Endothelial cell (in vitro differentiated cells): ENCODE data around the gene FSD2. TPM values are rescaled to one million over a fixed set of nuclear protein-coding genes. Genes with fewer than 3 reads are reported as not detected.

Experiments
- DNase-seq: peaks from one replicate; pipeline ENCODE4 v3.0.0; 2021; ENCODE audit warnings: low spot score
- H3K27ac Mint-ChIP-seq: one replicate; pipeline ENCODE4 v1.8.0; 2021; ENCODE audit warnings: mixed read lengths, inconsistent platforms; ENCODE audit not compliant: unreplicated experiment
- H3K27me3 Mint-ChIP-seq: one replicate; pipeline ENCODE4 v1.8.0; 2021; ENCODE audit warnings: mild to moderate bottlenecking, moderate library complexity, mixed read lengths, inconsistent platforms; ENCODE audit not compliant: unreplicated experiment
- H3K36me3 Mint-ChIP-seq: one replicate; pipeline ENCODE4 v1.8.0; 2021; ENCODE audit warnings: mild to moderate bottlenecking, low read depth, mixed read lengths, inconsistent platforms; ENCODE audit not compliant: unreplicated experiment
- H3K4me1 Mint-ChIP-seq: one replicate; pipeline ENCODE4 v1.8.0; 2021; ENCODE audit warnings: mild to moderate bottlenecking, mixed read lengths, inconsistent platforms; ENCODE audit not compliant: unreplicated experiment
- H3K4me3 Mint-ChIP-seq: one replicate; pipeline ENCODE4 v1.8.0; 2021; ENCODE audit warnings: mild to moderate bottlenecking, mixed read lengths, inconsistent platforms; ENCODE audit not compliant: unreplicated experiment
- H3K9me3 Mint-ChIP-seq: one replicate; pipeline ENCODE4 v1.8.0; 2021; ENCODE audit warnings: mixed read lengths, inconsistent platforms; ENCODE audit not compliant: unreplicated experiment
- CTCF ChIP-seq: fragments of 200-600 bp; sonication (generic); IDR thresholded peaks from one replicate; pipeline ENCODE4 v1.5.0; 2021; ENCODE audit warnings: antibody characterized with exemption; ENCODE audit not compliant: unreplicated experiment
- total RNA-seq: library from RNA; stranded (reverse); fragmentation: NEBNext Ultra II Directional; extraction: Animal tissue kit (Norgen Biotek cat#: 25700); gene quantifications from one replicate; pipeline ENCODE4 v1.2.1, GENCODE V29; 2021; ENCODE audit not compliant: unreplicated experiment

FSD2 gene
- total RNA-seq, 1 donor from 2014 or later: not detected

GRCh38 chr15:82726816-82727215 is 79.1 kb downstream of the FSD2 start:
- Mint-ChIP-seq H3K4me3 (no peak overlapping the region), H3K4me1 (no peaks in the 10 kb centered on the region), H3K27ac (no peak overlapping the region), H3K9me3 (no peaks in the 10 kb centered on the region), H3K36me3 (no peaks in the 10 kb centered on the region), H3K27me3 (no peaks in the 10 kb centered on the region)
- DNase-seq: no peak
- no peak for TF ChIP-seq CTCF

GRCh38 chr15:82715003-82715402 is 90.9 kb downstream of the FSD2 start:
- H3K4me1 Mint-ChIP-seq: peaks cover 5% of the 10 kb centered on the region
- no peak overlapping the region for H3K4me3 Mint-ChIP-seq
- H3K27ac Mint-ChIP-seq: no peak overlapping the region
- no peaks in the 10 kb centered on the region for H3K36me3 Mint-ChIP-seq
- no peak for TF ChIP-seq CTCF
- peaks cover 4% of the 10 kb centered on the region for H3K27me3 Mint-ChIP-seq
- no peaks in the 10 kb centered on the region for H3K9me3 Mint-ChIP-seq
- no peak for DNase-seq

DNA sequence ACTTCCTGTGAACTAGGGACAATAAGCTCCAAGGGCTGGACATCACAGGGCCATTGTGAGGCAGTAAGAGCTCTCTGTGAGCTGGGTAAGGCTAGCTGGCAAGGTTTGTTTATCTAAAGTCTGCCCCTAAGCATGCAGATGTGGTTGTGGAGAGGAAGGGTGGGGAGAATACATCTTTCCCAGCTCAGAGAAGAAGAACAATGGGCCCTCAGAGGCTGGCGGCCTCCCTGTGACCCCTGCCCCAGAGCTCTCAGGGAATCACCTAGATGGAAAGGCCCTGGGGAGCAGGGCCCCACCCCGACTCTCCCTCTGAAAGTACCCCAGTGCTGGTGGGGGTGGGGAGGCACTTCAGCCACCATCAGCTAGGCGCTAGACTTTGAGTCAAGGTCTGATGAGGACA is 91.9 kb downstream of the FSD2 start:
- no peaks in the 10 kb centered on the region for H3K36me3 Mint-ChIP-seq
- no peak overlapping the region for H3K4me3 Mint-ChIP-seq
- H3K27me3 Mint-ChIP-seq: peaks cover 4% of the 10 kb centered on the region
- H3K9me3 Mint-ChIP-seq: no peaks in the 10 kb centered on the region
- DNase-seq: no peak
- no peak overlapping the region for H3K27ac Mint-ChIP-seq
- TF ChIP-seq CTCF: no peak
- peaks cover 5% of the 10 kb centered on the region for H3K4me1 Mint-ChIP-seq

- H3K27me3 Mint-ChIP-seq: peaks cover 4% of the 10 kb centered on the region
- no peak for TF ChIP-seq CTCF
- H3K27ac Mint-ChIP-seq: no peak overlapping the region
- H3K36me3 Mint-ChIP-seq: no peaks in the 10 kb centered on the region
- peaks cover 5% of the 10 kb centered on the region for H3K4me1 Mint-ChIP-seq
- H3K4me3 Mint-ChIP-seq: no peak overlapping the region
- no peak for DNase-seq
- H3K9me3 Mint-ChIP-seq: no peaks in the 10 kb centered on the region
Measured at GRCh38 chr15:82712036-82712435, 93.8 kb downstream of the FSD2 start.

DNA sequence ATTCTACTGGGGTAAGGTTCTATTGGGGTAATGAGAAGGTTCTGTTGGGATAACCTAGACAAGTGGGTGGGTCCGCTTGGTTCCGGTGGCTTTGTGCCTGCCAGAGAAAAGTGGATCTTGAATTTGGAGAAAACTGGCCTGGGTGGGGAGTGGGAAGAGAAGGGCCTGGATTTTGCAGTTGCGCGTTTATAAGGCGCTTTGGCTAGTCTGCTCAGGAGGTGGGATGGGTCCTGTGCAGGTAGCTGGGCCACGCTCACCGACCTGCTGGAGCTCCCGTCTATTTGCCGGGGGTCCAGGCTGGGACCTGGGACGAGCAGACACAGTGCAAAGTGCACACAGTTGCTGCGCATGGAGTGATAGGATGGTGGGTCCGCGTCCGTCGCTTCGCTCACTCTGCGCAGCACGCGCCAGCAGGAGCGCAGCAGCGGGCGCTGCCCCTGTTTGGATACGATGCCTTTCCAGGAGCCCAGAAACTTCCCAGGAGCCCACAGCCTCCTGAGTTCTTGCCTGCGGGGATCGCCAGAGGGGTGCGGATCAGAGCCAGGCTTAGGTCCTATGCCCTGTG is 94.9 kb downstream of the FSD2 start:
- no peak for TF ChIP-seq CTCF
- peak overlapping the region; percentile 63 for H3K4me3 Mint-ChIP-seq
- H3K36me3 Mint-ChIP-seq: no peaks in the 10 kb centered on the region
- H3K4me1 Mint-ChIP-seq: peaks cover 5% of the 10 kb centered on the region
- H3K27me3 Mint-ChIP-seq: peaks cover 4% of the 10 kb centered on the region
- H3K27ac Mint-ChIP-seq: no peak overlapping the region
- no peak for DNase-seq
- no peaks in the 10 kb centered on the region for H3K9me3 Mint-ChIP-seq
